PC-3 (cell line): ENCODE data around the gene ADAM29.

Source experiments
- EZH2phosphoT487 ChIP-seq: fragments of 300-600 bp; sonication (generic); IDR thresholded peaks from 2 replicates; pipeline ENCODE4 v1.6.1; 2018; ENCODE audit warnings: mild to moderate bottlenecking, antibody characterized with exemption, low read length, borderline replicate concordance
- TF ChIP-seq, protein P1 (sequence below): fragments of 300-600 bp; sonication (generic); conservative IDR thresholded peaks from 2 replicates; pipeline ENCODE4 v1.5.1; 2017; ENCODE audit warnings: antibody characterized with exemption, low read depth, mild to moderate bottlenecking, low read length

DNA sequence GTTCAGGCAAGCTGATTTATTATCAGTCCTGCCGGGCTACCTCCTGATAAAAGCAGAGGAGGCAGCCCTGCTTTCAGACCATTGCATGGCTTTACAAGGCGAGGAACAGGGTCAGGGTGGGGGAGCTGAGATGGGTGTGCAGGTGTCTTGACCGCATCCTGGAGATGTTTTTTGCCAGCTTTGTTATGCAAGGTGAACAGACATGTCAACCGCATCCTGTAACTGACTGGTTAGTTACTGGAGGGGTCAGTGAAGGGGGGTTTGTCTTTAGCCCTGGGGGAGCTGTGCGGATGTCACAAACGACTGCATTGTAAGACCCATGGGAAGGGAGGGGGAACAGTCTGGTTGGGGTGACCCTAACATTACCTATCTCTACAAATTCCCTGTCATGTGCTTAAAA, 10.0 kb downstream of the ADAM29 start:
- TF ChIP-seq, protein P1, sequence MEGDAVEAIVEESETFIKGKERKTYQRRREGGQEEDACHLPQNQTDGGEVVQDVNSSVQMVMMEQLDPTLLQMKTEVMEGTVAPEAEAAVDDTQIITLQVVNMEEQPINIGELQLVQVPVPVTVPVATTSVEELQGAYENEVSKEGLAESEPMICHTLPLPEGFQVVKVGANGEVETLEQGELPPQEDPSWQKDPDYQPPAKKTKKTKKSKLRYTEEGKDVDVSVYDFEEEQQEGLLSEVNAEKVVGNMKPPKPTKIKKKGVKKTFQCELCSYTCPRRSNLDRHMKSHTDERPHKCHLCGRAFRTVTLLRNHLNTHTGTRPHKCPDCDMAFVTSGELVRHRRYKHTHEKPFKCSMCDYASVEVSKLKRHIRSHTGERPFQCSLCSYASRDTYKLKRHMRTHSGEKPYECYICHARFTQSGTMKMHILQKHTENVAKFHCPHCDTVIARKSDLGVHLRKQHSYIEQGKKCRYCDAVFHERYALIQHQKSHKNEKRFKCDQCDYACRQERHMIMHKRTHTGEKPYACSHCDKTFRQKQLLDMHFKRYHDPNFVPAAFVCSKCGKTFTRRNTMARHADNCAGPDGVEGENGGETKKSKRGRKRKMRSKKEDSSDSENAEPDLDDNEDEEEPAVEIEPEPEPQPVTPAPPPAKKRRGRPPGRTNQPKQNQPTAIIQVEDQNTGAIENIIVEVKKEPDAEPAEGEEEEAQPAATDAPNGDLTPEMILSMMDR = no peak
- TF ChIP-seq EZH2phosphoT487 = no peak
